Panc1 (cell line): ENCODE measurements around the gene C4orf51. TPM values are rescaled to one million over a fixed set of nuclear protein-coding genes. Genes with fewer than 3 reads are reported as not detected.
"Not testable (repeated sequence)": the region's sequence is repeated elsewhere in the genome, so short reads cannot be mapped to it uniquely, and the experiment has no call there.

Experiments used
- ATAC-seq: fragments of 200-7000 bp; cut with Tn5 transposase; 2 replicates; pipeline ENCODE4 v1.9.1; 2020; ENCODE audit warnings: mild to moderate bottlenecking, moderate library complexity
- BruUV-seq: library from RNA; stranded (reverse); fragments of 400-500 nt; replicated peaks from 2 replicates; lab custom pipeline; 2021; lab: Mats Ljungman, UMichigan
- CTCF ChIA-PET: fragments of 300-600 bp; sonication (Branson Sonifier 250); formaldehyde crosslinking; loops from one replicate; lab custom pipeline; 2022; ENCODE audit warnings: antibody characterized with exemption; lab: Charles Lee
- POLR2A ChIA-PET: fragments of 300-600 bp; sonication (Branson Sonifier 250); formaldehyde crosslinking; loops from one replicate; lab custom pipeline; 2022; ENCODE audit warnings: antibody characterized with exemption; lab: Charles Lee
- DNase-seq: peaks from one replicate; pipeline ENCODE4 v3.0.0-alpha.2; 2010; ENCODE audit warnings: low read depth, low spot score
- H3K27ac ChIP-seq: 2 replicates; pipeline ENCODE4 v1.5.1; 2011; ENCODE audit warnings: mild to moderate bottlenecking, low read length, inconsistent platforms
- H3K27me3 ChIP-seq: fragments of 200-500 bp; sonication (Bioruptor generic); 2 replicates; pipeline ENCODE4 v1.6.0; 2014; ENCODE audit warnings: low read length, inconsistent platforms; ENCODE audit not compliant: control insufficient read depth, insufficient read depth
- H3K36me3 ChIP-seq: fragments of 200-500 bp; sonication (Bioruptor generic); 2 replicates; pipeline ENCODE4 v1.5.1; 2014; ENCODE audit warnings: inconsistent platforms, mild to moderate bottlenecking, low read length, moderate library complexity; ENCODE audit not compliant: control insufficient read depth, insufficient read depth
- H3K4me1 ChIP-seq: 2 replicates; pipeline ENCODE4 v1.5.1; 2011; ENCODE audit warnings: inconsistent platforms, mild to moderate bottlenecking, low read length, moderate library complexity; ENCODE audit not compliant: control insufficient read depth, insufficient read depth
- H3K4me3 ChIP-seq, 2 experiments: 2 replicates each; pipeline ENCODE4 v1.5.1; 2011 to 2012; ENCODE audit warnings: low read depth in 2 of 2, low read length in 2 of 2, mild to moderate bottlenecking in 2 of 2, inconsistent platforms in 1 of 2, moderate library complexity in 1 of 2
- H3K9me3 ChIP-seq: fragments of 200-500 bp; sonication (Bioruptor generic); 2 replicates; pipeline ENCODE4 v1.5.1; 2014; ENCODE audit warnings: low read depth, mild to moderate bottlenecking, inconsistent platforms, low read length, moderate library complexity; ENCODE audit not compliant: control insufficient read depth, insufficient read depth
- CTCF ChIP-seq: fragments of 450-650 bp; IDR thresholded peaks from 2 replicates; pipeline ENCODE4 v1.5.1; 2017; ENCODE audit warnings: mild to moderate bottlenecking
- POLR2AphosphoS5 ChIP-seq: IDR thresholded peaks from 2 replicates; pipeline ENCODE4 v1.6.1; 2012; ENCODE audit warnings: mild to moderate bottlenecking, low read depth, low read length, moderate library complexity
- REST ChIP-seq, 2 experiments: IDR thresholded peaks; 2 replicates each; pipeline ENCODE4 v1.6.1; 2011 to 2012; ENCODE audit warnings: low read depth in 2 of 2, control low read depth in 1 of 2, low read length in 1 of 2, mild to moderate bottlenecking in 1 of 2, moderate library complexity in 1 of 2; ENCODE audit not compliant: insufficient read depth in 1 of 2
- SIN3A ChIP-seq: IDR thresholded peaks from 2 replicates; pipeline ENCODE4 v1.6.1; 2012; ENCODE audit warnings: low read depth, mild to moderate bottlenecking, low read length, moderate library complexity, borderline replicate concordance; ENCODE audit not compliant: insufficient read depth
- TCF7L2 ChIP-seq: IDR thresholded peaks from 2 replicates; pipeline ENCODE4 v1.6.1; 2011; ENCODE audit warnings: mild to moderate bottlenecking, low read depth, low read length, inconsistent platforms
- in situ Hi-C: cut with HindIII; loops from 2 replicates; pipeline ENCODE4 v1.10.0; 2016; ENCODE audit warnings: low sequenced_read_pairs, low pct_unique_long_range_greater_than_20kb
- intact Hi-C: fragments of 100-400 bp; cut with micrococcal nuclease; formaldehyde crosslinking; loops from one replicate; pipeline ENCODE4 v1.10.0; 2022; ENCODE audit not compliant: unreplicated experiment
- total RNA-seq: library from RNA; stranded (reverse); gene quantifications from one replicate; pipeline ENCODE4 v1.2.1, GENCODE V29; 2021; ENCODE audit not compliant: unreplicated experiment

The C4orf51 gene
- total RNA-seq, 1 experiment from 2014 or later, result not detected

- ChIA-PET CTCF (no interaction called here), POLR2A (no interaction called here)
- no TSS peak for BruUV-seq
- Histone ChIP-seq H3K36me3 (no peaks in the 10 kb centered on the region), H3K9me3 (no peaks in the 10 kb centered on the region), H3K27me3 (no peaks in the 10 kb centered on the region), H3K27ac (no peak overlapping the region), H3K4me1 (no peaks in the 10 kb centered on the region), H3K4me3 (no peak overlapping the region)
- ATAC-seq (no peak), DNase-seq (no peak)
- intact Hi-C loops, result no loop called here
- in situ Hi-C loops, result no loop called here
- TF ChIP-seq TCF7L2 (no peak), REST (IDR thresholded peaks at IDR 0.05; ENCODE audit: insufficient read depth in 1 of 2, low read depth in 2 of 2, low read length in 1 of 2) (no peak), CTCF (no peak), POLR2AphosphoS5 (no peak), SIN3A (no peak)
Measured at GRCh38 chr4:145690610-145691009, 10.7 kb downstream of the C4orf51 start.

GRCh38 chr4:145691416-145691815 is 11.5 kb downstream of the C4orf51 start:
- ATAC-seq, H3K4me3 ChIP-seq, H3K27me3 ChIP-seq, BruUV-seq, H3K27ac ChIP-seq, H3K4me1 ChIP-seq, H3K9me3 ChIP-seq, CTCF ChIA-PET, DNase-seq, in situ Hi-C loops, H3K36me3 ChIP-seq, POLR2A ChIA-PET, intact Hi-C loops: not testable (repeated sequence)

GRCh38 chr4:145694929-145695328 is 15.0 kb downstream of the C4orf51 start:
- in situ Hi-C loops, result no loop called here
- no peak overlapping the region for H3K4me3 ChIP-seq
- H3K27me3 ChIP-seq, result no peaks in the 10 kb centered on the region
- no peak for DNase-seq
- H3K4me1 ChIP-seq, result no peaks in the 10 kb centered on the region
- CTCF ChIA-PET, result no interaction called here
- H3K36me3 ChIP-seq, result no peaks in the 10 kb centered on the region
- no peaks in the 10 kb centered on the region for H3K9me3 ChIP-seq
- ATAC-seq, result no peak
- intact Hi-C loops, result no loop called here
- H3K27ac ChIP-seq, result no peak overlapping the region
- TF ChIP-seq POLR2AphosphoS5 (no peak), TCF7L2 (no peak), CTCF (no peak), SIN3A (no peak), REST (IDR thresholded peaks at IDR 0.05; ENCODE audit: insufficient read depth in 1 of 2, low read depth in 2 of 2, low read length in 1 of 2) (no peak)
- no TSS peak for BruUV-seq
- POLR2A ChIA-PET, result no interaction called here
